ENCODE results near the gene RECQL5.

The RECQL5 gene

DNA sequence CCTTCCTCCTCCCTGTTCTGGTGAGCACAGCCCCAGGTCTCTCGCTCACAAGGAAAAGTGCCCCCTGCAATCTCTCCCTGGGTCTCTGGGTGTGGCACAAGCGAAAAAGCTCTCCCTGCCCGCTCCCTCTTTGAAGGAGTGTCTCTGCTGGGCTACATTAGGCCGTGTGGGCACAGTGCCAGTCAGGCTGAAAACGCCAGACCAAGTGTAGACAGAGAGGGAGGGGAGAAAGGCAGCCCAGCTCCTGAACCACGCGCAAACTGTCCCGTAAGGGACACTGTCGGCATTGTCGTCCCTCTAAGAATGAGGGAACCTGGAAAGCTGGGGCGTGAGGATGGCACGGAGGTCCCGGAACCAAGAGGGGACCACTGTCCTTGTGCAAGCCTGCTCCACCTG is 29.8 kb downstream of the RECQL5 start:
- H3K27ac ChIP-seq (ENCODE audit: low read depth, low read length) = peak overlapping the region; percentile 37
- peak overlapping the region; percentile 34 to 49 for H3K9ac ChIP-seq (ENCODE audit: low read depth in 1 of 2, low read length in 2 of 2)
- peaks cover 74 to 77% of the 10 kb centered on the region in 2 donors for H3K4me1 ChIP-seq (ENCODE audit: control insufficient read depth in 1 of 2, insufficient read depth in 2 of 2, low read length in 2 of 2)
- H3K36me3 ChIP-seq (ENCODE audit: control insufficient read depth in 1 of 2, insufficient read depth in 2 of 2, low read length in 2 of 2) = peaks cover 0 to 7% of the 10 kb centered on the region in 2 donors
- no peaks in the 10 kb centered on the region for H3K27me3 ChIP-seq (ENCODE audit: control insufficient read depth in 1 of 2, insufficient read depth in 2 of 2, low read length in 2 of 2)
- no peaks in the 10 kb centered on the region for H3K9me3 ChIP-seq (ENCODE audit: control insufficient read depth in 1 of 2, low read length in 2 of 2)
- no peak overlapping the region for H3K4me3 ChIP-seq (ENCODE audit: low read depth in 1 of 2, low read length in 2 of 2)

DNA sequence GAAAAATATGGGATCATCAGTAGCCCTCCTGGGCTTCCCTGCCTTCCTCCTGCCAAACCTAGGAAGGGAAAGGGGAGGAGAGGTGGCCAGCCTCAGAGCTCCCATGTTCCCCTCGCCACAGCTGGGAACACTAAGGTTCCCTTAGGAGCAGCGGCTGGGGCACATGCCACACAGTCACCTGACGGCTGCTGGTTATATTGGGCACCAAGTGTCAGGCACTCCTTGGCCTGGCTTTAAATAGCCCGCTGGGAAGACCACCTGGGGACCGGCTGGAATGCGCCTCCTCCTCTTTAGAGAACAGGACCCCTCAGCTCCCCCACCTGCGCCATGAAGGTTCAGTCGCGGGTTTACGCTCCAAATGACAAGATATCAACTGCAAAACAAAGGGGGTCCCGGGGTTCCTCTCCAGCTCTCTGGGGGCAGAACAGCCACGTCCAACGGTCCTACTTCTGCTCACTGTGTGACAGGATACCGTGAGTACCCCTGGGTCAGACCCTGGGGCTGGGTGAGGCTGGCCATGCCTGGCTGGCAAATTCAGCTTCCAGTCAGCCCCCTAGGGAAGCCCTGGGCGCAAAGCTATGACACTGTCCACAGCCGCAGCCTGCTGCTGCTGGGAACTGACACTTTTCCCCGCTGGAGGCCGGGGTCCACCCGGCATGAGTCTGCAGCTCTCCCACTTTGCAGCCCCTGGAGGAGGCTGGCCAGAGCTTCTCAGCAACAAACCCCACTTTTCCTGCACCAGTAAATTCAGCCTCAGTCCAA is 30.4 kb downstream of the RECQL5 start:
- Histone ChIP-seq H3K36me3 (ENCODE audit: control insufficient read depth in 1 of 2, insufficient read depth in 2 of 2, low read length in 2 of 2) (peaks cover 0 to 11% of the 10 kb centered on the region in 2 donors), H3K9me3 (ENCODE audit: control insufficient read depth in 1 of 2, low read length in 2 of 2) (no peaks in the 10 kb centered on the region), H3K4me3 (ENCODE audit: low read depth in 1 of 2, low read length in 2 of 2) (no peak overlapping the region), H3K27me3 (ENCODE audit: control insufficient read depth in 1 of 2, insufficient read depth in 2 of 2, low read length in 2 of 2) (no peaks in the 10 kb centered on the region), H3K27ac (ENCODE audit: low read depth, low read length) (peak overlapping the region; percentile 37), H3K4me1 (ENCODE audit: control insufficient read depth in 1 of 2, insufficient read depth in 2 of 2, low read length in 2 of 2) (peaks cover 71% of the 10 kb centered on the region in 2 donors), H3K9ac (ENCODE audit: low read depth in 1 of 2, low read length in 2 of 2) (peak overlapping the region; percentile 43 to 49)

DNA sequence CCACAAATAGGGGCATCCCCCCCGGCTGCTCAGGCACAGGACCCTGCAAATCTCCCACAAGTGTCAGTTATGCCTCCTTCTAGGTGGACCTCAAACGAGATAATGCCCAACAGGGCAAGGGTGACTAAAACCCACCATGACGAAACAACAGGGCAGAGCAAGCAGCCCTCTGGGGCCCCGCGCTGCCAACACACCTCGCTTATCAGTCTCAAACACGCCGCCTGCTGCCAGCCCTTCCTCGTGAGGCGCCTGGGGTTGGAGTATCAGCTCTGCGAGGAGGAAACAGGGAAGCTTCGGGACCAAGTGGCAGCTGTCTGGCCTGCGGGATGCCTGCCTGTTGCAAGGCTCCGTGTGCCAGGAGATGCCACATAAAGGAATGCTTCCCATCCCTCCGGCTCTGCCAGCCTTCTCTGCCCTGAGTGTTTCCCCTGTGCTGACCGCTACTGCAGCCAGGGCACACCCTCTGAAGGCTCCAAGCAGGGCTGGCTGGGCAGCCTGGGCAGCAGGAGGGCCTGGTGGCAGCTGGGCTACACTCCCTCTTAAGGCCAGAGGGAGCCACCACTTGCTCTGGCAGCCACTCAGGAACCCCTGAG is 31.2 kb downstream of the RECQL5 start:
- Histone ChIP-seq H3K4me3 (ENCODE audit: low read depth in 1 of 2, low read length in 2 of 2) (no peak overlapping the region), H3K27me3 (ENCODE audit: control insufficient read depth in 1 of 2, insufficient read depth in 2 of 2, low read length in 2 of 2) (no peaks in the 10 kb centered on the region), H3K9ac (ENCODE audit: low read depth in 1 of 2, low read length in 2 of 2) (peak overlapping the region; percentile 49 to 57), H3K27ac (ENCODE audit: low read depth, low read length) (peak overlapping the region; percentile 36), H3K36me3 (ENCODE audit: control insufficient read depth in 1 of 2, insufficient read depth in 2 of 2, low read length in 2 of 2) (peaks cover 0 to 11% of the 10 kb centered on the region in 2 donors), H3K9me3 (ENCODE audit: control insufficient read depth in 1 of 2, low read length in 2 of 2) (no peaks in the 10 kb centered on the region), H3K4me1 (ENCODE audit: control insufficient read depth in 1 of 2, insufficient read depth in 2 of 2, low read length in 2 of 2) (peaks cover 63 to 69% of the 10 kb centered on the region in 2 donors)

DNA sequence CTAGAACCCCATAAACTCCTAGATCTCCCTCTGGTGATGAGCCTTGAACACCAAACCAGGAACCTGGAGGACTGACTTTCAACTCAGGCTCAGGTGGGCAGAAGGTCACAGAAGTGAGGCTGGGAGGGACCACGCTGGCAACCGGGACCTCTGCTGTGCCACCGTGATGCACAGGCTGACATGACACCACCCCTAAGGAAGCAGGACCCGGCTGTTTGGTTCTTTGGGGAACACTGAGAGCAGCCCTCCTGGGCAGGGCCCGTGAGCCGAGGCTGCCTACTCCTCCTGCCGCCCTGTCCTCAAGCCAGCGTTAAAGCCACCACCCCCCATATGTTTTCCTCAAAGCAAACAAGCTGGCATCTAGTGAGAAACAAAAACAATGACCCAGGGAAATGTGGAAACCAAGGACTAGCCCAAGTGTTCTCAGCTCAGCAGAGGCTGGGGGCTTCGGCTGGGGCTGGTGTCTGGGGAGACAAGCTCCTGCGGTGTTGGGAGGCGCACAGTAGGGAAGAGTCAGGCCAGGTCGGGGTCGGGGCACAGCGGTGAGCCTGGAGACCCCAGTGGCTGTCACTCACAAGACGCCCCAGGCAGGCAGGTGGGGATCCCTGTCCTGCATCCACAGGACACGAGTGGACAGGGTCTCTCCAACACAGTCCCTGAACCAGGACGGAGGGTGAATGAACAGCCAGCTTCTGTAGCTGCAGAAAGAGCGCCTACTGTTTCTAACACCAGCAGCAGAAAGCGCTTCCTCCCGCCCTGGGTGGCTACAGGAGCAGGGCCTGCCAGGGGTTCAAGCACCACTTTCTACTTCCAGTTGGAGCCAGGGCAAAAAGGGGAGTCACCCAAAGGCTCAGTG is 32.0 kb downstream of the RECQL5 start:
- H3K9ac ChIP-seq (ENCODE audit: low read depth in 1 of 2, low read length in 2 of 2) = peak overlapping the region; percentile 51 to 57

DNA sequence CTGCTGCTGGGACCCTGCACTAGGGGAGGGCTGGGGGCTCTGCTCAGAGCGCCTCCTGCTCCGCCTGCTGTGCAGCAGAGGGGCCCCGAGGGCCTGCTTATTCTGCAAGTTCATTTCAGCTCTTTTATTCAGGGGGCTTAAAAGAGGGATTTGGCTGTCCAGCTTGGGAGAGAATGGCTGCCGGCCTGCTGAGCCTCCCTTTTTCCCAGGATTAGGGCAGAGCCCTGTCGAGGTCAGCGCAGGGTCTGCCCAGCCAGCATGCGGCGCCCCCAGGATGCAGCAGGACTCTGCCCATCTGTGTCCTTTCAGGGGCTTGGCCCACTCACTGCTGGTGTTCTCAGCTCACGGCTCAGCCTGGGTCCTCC is 32.6 kb downstream of the RECQL5 start:
- peak overlapping the region; percentile 77 for H3K27ac ChIP-seq (ENCODE audit: low read depth, low read length)
- H3K36me3 ChIP-seq (ENCODE audit: control insufficient read depth in 1 of 2, insufficient read depth in 2 of 2, low read length in 2 of 2) = peaks cover 0 to 21% of the 10 kb centered on the region in 2 donors
- H3K27me3 ChIP-seq (ENCODE audit: control insufficient read depth in 1 of 2, insufficient read depth in 2 of 2, low read length in 2 of 2) = no peaks in the 10 kb centered on the region
- peaks cover 51 to 58% of the 10 kb centered on the region in 2 donors for H3K4me1 ChIP-seq (ENCODE audit: control insufficient read depth in 1 of 2, insufficient read depth in 2 of 2, low read length in 2 of 2)
- H3K9ac ChIP-seq (ENCODE audit: low read depth in 1 of 2, low read length in 2 of 2) = peak overlapping the region; percentile 30 to 51
- H3K4me3 ChIP-seq (ENCODE audit: low read depth in 1 of 2, low read length in 2 of 2) = peak overlapping the region; percentile 7 to 19
- no peaks in the 10 kb centered on the region for H3K9me3 ChIP-seq (ENCODE audit: control insufficient read depth in 1 of 2, low read length in 2 of 2)

More for the DNA sequence above, 32.0 kb downstream of the RECQL5 start:
- Histone ChIP-seq H3K4me3 (ENCODE audit: low read depth in 1 of 2, low read length in 2 of 2) (peak overlapping the region in 1 of 2 donors; percentile 19), H3K27me3 (ENCODE audit: control insufficient read depth in 1 of 2, insufficient read depth in 2 of 2, low read length in 2 of 2) (no peaks in the 10 kb centered on the region), H3K9me3 (ENCODE audit: control insufficient read depth in 1 of 2, low read length in 2 of 2) (no peaks in the 10 kb centered on the region), H3K36me3 (ENCODE audit: control insufficient read depth in 1 of 2, insufficient read depth in 2 of 2, low read length in 2 of 2) (peaks cover 0 to 17% of the 10 kb centered on the region in 2 donors), H3K4me1 (ENCODE audit: control insufficient read depth in 1 of 2, insufficient read depth in 2 of 2, low read length in 2 of 2) (peaks cover 55 to 62% of the 10 kb centered on the region in 2 donors), H3K27ac (ENCODE audit: low read depth, low read length) (peak overlapping the region; percentile 77)

DNA sequence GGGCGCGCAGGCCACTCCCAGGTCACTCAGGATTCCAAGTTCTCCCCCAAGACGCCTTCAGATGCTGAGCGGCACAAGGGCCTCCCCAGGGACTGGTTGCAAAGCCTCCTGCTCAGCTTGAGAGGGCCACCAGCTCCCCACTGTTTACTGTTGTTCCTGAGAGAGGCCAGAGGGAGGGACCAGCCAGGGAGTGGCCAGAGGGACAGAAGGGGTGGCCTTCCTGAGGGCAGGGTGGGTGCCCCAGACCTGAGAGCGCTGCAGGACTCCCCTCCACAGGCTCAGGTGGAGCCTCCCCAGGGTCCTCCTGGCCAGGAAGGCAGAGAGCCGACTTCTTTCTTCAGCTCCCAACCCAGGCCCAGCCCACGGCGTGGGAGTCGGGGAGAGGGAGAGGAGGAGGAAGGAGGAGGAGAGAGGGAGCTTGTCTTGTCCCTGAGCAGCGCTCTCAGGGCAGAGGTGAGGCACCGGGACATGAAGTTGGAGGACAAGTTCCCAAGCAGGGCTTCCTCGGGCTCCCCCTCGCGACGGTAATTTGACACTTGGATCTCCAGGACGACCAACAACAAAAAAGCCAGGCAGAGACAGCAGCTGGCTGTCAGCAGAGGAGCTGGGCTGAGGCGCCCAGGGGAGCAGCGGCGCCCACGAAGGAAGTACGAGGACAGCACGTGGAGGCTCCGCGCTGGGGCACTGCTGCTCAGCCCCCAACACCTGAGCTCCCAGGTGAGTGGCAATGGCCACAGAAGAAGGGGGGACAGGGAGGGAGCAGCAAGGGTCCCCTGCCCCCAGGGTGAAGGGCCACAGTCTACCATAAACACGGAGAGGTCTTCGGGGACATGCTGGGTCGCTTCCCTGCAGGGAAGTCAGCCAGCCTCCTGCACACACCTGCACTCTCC is 33.2 kb downstream of the RECQL5 start:
- Histone ChIP-seq H3K4me3 (ENCODE audit: low read depth in 1 of 2, low read length in 2 of 2) (peak overlapping the region; percentile 24 to 54), H3K9me3 (ENCODE audit: control insufficient read depth in 1 of 2, low read length in 2 of 2) (no peaks in the 10 kb centered on the region), H3K9ac (ENCODE audit: low read depth in 1 of 2, low read length in 2 of 2) (peak overlapping the region; percentile 30 to 51), H3K4me1 (ENCODE audit: control insufficient read depth in 1 of 2, insufficient read depth in 2 of 2, low read length in 2 of 2) (peaks cover 51 to 58% of the 10 kb centered on the region in 2 donors), H3K27ac (ENCODE audit: low read depth, low read length) (peak overlapping the region; percentile 77), H3K27me3 (ENCODE audit: control insufficient read depth in 1 of 2, insufficient read depth in 2 of 2, low read length in 2 of 2) (no peaks in the 10 kb centered on the region), H3K36me3 (ENCODE audit: control insufficient read depth in 1 of 2, insufficient read depth in 2 of 2, low read length in 2 of 2) (peaks cover 0 to 21% of the 10 kb centered on the region in 2 donors)

DNA sequence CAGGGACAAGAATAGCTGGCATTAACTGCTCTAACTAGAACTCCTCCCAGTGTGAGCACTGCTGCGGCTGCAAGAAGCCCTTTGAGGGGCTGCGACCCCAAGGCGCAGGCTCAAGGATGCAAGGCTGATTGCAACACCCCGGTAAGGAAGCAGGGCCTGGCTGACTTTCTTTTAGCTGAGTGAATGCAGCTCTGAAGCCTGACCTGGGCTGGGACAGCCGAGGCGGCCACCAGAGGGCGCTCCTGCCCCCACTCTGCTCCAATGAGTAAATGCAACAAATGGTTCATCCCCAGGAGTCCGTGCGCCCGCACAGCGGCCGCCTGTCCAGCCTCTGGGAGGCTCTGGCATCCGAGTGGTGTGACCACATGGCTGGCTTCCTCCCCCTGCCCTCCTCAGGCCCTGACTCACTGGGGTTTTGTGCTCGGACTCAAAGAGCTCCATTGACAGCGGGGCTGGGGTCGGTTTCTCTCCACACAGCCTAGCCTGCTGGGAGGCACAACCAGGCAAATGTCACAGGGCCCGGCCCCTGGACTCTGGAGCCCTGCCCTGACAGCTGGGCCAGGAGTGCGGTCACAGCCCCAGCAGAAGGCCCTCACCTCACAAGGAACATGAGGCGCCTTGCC is 34.0 kb downstream of the RECQL5 start, which contains the start of gene SMIM5:
Gene SMIM5, plus strand, starts transcription at position 572 of the 623 bp plus-strand sequence. CDS start 6,768 bp downstream, outside the sequence.
- Histone ChIP-seq H3K27ac (ENCODE audit: low read depth, low read length) (peak within 1 kb of the TSS; percentile 77), H3K27me3 (ENCODE audit: control insufficient read depth in 1 of 2, insufficient read depth in 2 of 2, low read length in 2 of 2) (no peaks in the 10 kb centered on the region), H3K4me1 (ENCODE audit: control insufficient read depth in 1 of 2, insufficient read depth in 2 of 2, low read length in 2 of 2) (peaks cover 51 to 58% of the 10 kb centered on the region in 2 donors), H3K36me3 (ENCODE audit: control insufficient read depth in 1 of 2, insufficient read depth in 2 of 2, low read length in 2 of 2) (peaks cover 0 to 21% of the 10 kb centered on the region in 2 donors), H3K4me3 (ENCODE audit: low read depth in 1 of 2, low read length in 2 of 2) (peak within 1 kb of the TSS; percentile 24 to 54), H3K9me3 (ENCODE audit: control insufficient read depth in 1 of 2, low read length in 2 of 2) (no peaks in the 10 kb centered on the region), H3K9ac (ENCODE audit: low read depth in 1 of 2, low read length in 2 of 2) (peak within 1 kb of the TSS; percentile 30 to 51)

DNA sequence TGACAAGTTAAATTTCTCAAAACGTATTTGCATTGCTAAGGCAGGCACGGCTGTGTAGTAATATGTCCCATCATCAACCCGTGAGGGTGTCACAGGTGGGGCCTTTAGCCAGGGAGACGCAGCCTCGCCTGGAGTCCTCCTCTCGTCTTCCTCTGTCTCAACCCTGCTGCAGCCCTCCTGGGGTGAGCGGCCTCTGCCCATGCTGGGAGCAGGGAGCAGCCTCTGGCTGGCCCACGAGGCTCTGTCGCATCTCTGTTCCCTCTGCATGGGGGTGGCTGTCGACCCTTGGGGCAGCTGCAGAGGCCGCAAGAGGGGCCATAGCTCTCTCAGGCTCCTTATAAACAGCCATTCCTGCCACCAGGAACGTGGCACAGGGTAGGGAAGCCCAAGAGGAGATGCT is 34.5 kb downstream of the RECQL5 start:
- Histone ChIP-seq H3K4me3 (ENCODE audit: low read depth in 1 of 2, low read length in 2 of 2) (no peak overlapping the region), H3K4me1 (ENCODE audit: control insufficient read depth in 1 of 2, insufficient read depth in 2 of 2, low read length in 2 of 2) (peaks cover 47 to 53% of the 10 kb centered on the region in 2 donors), H3K9me3 (ENCODE audit: control insufficient read depth in 1 of 2, low read length in 2 of 2) (no peaks in the 10 kb centered on the region), H3K27ac (ENCODE audit: low read depth, low read length) (no peak overlapping the region), H3K9ac (ENCODE audit: low read depth in 1 of 2, low read length in 2 of 2) (no peak overlapping the region), H3K27me3 (ENCODE audit: control insufficient read depth in 1 of 2, insufficient read depth in 2 of 2, low read length in 2 of 2) (no peaks in the 10 kb centered on the region), H3K36me3 (ENCODE audit: control insufficient read depth in 1 of 2, insufficient read depth in 2 of 2, low read length in 2 of 2) (peaks cover 0 to 23% of the 10 kb centered on the region in 2 donors)

DNA sequence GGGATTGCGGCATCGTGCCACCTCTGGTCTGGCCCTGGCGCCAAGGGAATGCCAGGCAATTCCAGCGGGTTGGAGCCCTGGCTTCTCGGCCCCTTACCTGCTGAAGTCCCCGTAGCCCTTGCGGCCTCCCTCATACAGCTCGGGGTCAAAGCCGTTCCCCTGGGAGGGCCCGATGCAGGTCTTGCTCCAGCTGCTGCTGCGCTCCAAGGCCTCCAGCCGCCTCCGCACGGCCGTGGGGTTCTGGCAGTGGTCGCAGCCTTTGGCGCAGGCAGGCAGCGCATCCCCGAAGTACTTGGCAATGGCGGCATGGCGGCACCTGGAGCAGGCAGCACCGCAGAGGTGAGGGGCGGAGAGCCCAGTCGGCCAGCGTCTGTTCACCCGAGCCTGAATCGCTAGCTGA is 35.6 kb downstream of the RECQL5 start:
- H3K4me3 ChIP-seq (ENCODE audit: low read depth in 1 of 2, low read length in 2 of 2) = no peak overlapping the region
- no peak overlapping the region for H3K27ac ChIP-seq (ENCODE audit: low read depth, low read length)
- peaks cover 37 to 43% of the 10 kb centered on the region in 2 donors for H3K4me1 ChIP-seq (ENCODE audit: control insufficient read depth in 1 of 2, insufficient read depth in 2 of 2, low read length in 2 of 2)
- peaks cover 7 to 34% of the 10 kb centered on the region in 2 donors for H3K36me3 ChIP-seq (ENCODE audit: control insufficient read depth in 1 of 2, insufficient read depth in 2 of 2, low read length in 2 of 2)
- H3K9me3 ChIP-seq (ENCODE audit: control insufficient read depth in 1 of 2, low read length in 2 of 2) = no peaks in the 10 kb centered on the region
- no peak overlapping the region for H3K9ac ChIP-seq (ENCODE audit: low read depth in 1 of 2, low read length in 2 of 2)
- no peaks in the 10 kb centered on the region for H3K27me3 ChIP-seq (ENCODE audit: control insufficient read depth in 1 of 2, insufficient read depth in 2 of 2, low read length in 2 of 2)
